Fibroblast of villous mesenchyme (primary cell): ENCODE results near the gene MLXIPL. TPM values are rescaled to one million over a fixed set of nuclear protein-coding genes. Genes with fewer than 3 reads are reported as not detected.
"Not testable (repeated sequence)": the region's sequence is repeated elsewhere in the genome, so short reads cannot be mapped to it uniquely, and the experiment has no call there.

Source experiments
- DNase-seq: peaks from one replicate; pipeline ENCODE4 v3.0.0-alpha.2; 2010; ENCODE audit warnings: low read depth
- H3K4me3 ChIP-seq: 2 replicates; pipeline ENCODE4 v1.5.1; 2011; ENCODE audit warnings: low read depth, mild to moderate bottlenecking, low read length
- total RNA-seq: library from RNA; depleted of rRNA; stranded (reverse); fragments of >200 nt; gene quantifications from 2 replicates; pipeline ENCODE4 v1.2.3, GENCODE V29; 2012
- TF ChIP-seq, protein P1 (sequence below): IDR thresholded peaks from 2 replicates; pipeline ENCODE4 v1.5.1; 2012; ENCODE audit warnings: low read depth, mild to moderate bottlenecking, low read length; ENCODE audit not compliant: insufficient read depth

The MLXIPL gene
- total RNA-seq, 1 donor: not detected

GRCh38 chr7:73668103-73668885 is 44.0 kb upstream of the MLXIPL start:
- H3K4me3 ChIP-seq: peak overlapping the region; percentile 73

DNA sequence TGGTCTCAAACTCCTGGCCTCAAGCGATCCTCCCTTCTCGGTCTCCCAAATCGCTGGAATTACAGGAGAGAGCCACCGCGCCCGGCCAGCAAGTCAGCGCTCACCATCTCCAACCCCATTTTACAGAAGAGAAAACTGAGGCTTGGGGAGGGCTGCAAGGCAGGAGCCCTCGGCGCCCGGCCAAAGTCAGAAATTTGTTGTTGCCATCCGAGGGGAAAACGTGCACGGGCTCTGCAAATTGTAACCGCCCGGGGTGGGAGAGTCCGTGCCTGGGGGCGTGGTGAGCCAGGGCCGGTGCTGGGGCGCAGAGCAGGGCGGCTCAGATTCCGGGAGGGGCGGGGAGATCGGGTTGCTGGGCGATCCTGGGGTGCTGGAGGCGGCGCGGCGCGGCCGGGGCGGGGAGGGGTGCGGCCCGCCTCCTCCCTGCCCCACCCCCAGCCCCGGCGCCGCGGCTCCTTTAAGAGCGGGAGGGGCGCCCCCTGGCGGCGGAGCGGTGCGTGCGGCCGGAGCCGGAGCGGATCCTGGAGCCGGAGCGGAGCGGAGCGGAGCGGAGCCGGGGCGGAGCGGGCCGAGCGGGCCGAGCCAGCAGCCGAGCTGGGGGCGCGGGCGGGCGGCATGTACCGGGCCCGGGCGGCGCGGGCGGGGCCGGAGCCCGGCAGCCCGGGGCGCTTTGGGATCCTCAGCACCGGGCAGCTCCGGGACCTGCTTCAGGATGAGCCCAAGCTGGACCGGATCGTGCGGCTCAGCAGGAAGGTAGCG is 43.2 kb upstream of the MLXIPL start, which contains the start of gene VPS37D:
Gene VPS37D (plus strand): TSS at position 488 of the 759 bp plus-strand sequence. CDS start 128 bp downstream, at position 616.
- TF ChIP-seq, protein P1, sequence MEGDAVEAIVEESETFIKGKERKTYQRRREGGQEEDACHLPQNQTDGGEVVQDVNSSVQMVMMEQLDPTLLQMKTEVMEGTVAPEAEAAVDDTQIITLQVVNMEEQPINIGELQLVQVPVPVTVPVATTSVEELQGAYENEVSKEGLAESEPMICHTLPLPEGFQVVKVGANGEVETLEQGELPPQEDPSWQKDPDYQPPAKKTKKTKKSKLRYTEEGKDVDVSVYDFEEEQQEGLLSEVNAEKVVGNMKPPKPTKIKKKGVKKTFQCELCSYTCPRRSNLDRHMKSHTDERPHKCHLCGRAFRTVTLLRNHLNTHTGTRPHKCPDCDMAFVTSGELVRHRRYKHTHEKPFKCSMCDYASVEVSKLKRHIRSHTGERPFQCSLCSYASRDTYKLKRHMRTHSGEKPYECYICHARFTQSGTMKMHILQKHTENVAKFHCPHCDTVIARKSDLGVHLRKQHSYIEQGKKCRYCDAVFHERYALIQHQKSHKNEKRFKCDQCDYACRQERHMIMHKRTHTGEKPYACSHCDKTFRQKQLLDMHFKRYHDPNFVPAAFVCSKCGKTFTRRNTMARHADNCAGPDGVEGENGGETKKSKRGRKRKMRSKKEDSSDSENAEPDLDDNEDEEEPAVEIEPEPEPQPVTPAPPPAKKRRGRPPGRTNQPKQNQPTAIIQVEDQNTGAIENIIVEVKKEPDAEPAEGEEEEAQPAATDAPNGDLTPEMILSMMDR: peak; percentile 64
- DNase-seq: peak; percentile 92
- H3K4me3 ChIP-seq: peak within 1 kb of the TSS; percentile 73

More at GRCh38 chr7:73668103-73668885, 44.0 kb upstream of the MLXIPL start:
- DNase-seq: no peak
- TF ChIP-seq, protein P1: no peak

GRCh38 chr7:73663033-73663432 is 38.7 kb upstream of the MLXIPL start:
- DNase-seq: no peak
- TF ChIP-seq, protein P1: no peak

GRCh38 chr7:73660594-73660993 is 36.3 kb upstream of the MLXIPL start:
- not testable (repeated sequence) for DNase-seq, H3K4me3 ChIP-seq

More at GRCh38 chr7:73663033-73663432, 38.7 kb upstream of the MLXIPL start:
- H3K4me3 ChIP-seq: no peak overlapping the region

- TF ChIP-seq, protein P1: no peak
- DNase-seq: no peak
- H3K4me3 ChIP-seq: no peak overlapping the region
Measured at GRCh38 chr7:73659983-73660382, 35.7 kb upstream of the MLXIPL start.

GRCh38 chr7:73655309-73655708 is 31.0 kb upstream of the MLXIPL start:
- not testable (repeated sequence) for DNase-seq, H3K4me3 ChIP-seq

DNA sequence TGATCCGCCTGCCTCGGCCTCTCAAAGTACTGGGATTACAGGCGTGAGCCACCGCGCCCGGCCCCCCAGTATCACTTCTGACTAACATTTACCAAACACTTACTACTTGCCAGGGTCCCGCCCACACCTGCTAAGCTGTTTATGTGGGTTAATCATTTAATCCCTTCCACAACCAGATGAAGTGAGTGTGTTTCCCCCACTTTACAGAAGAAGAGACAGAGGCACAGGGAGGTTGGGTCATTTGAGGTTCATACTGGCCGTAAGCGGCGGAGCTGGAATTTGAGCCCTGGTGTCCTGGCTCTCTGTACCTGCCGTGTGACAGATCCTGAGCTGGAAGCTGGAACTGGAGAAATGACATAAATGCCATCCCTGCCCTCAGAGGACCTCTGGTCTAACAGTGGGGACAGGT is 28.2 kb upstream of the MLXIPL start:
- DNase-seq: no peak
- no peak overlapping the region for H3K4me3 ChIP-seq
- TF ChIP-seq, protein P1: no peak
